H1 (cell line): Measurements from ENCODE around the gene STRADB. TPM values are rescaled to one million over a fixed set of nuclear protein-coding genes. Genes with fewer than 3 reads are reported as not detected.

Experiments
- CTCF ChIA-PET: fragments of 300-600 bp; sonication (Branson Sonifier 250); formaldehyde crosslinking; loops from one replicate; lab custom pipeline; 2021; ENCODE audit not compliant: partially characterized antibody; lab: Charles Lee
- POLR2A ChIA-PET: fragments of 300-600 bp; sonication (Branson Sonifier 250); formaldehyde crosslinking; loops from one replicate; lab custom pipeline; 2021; ENCODE audit warnings: inconsistent platforms; ENCODE audit not compliant: partially characterized antibody; lab: Charles Lee
- DNase-seq, 2 experiments: peaks; one replicate each; pipeline versions ENCODE4 v3.0.0 to v3.0.0-alpha.2; 2010 to 2022; ENCODE audit warnings: low spot score in 2 of 2, low read depth in 1 of 2, mixed read lengths in 1 of 2
- FAIRE-seq: peaks from 2 replicates; lab custom pipeline; 2011; peaks lifted over from hg19 to GRCh38; lab: Jason Lieb, UNC
- H2AFZ ChIP-seq: 2 replicates; pipeline ENCODE4 v1.8.1; 2012; ENCODE audit warnings: low read length, inconsistent platforms
- H2AK5ac ChIP-seq: 2 replicates; pipeline ENCODE4 v1.6.1; 2013; ENCODE audit warnings: low read depth, low read length
- H2BK120ac ChIP-seq: replicated peaks from 2 replicates; pipeline ENCODE3; 2013; ENCODE audit warnings: low read depth, low read length, inconsistent platforms
- H2BK12ac ChIP-seq: 2 replicates; pipeline ENCODE4 v1.6.1; 2013; ENCODE audit warnings: low read depth, low read length
- H2BK15ac ChIP-seq: 2 replicates; pipeline ENCODE4 v1.6.1; 2013; ENCODE audit warnings: low read length
- H2BK20ac ChIP-seq: 2 replicates; pipeline ENCODE4 v1.6.1; 2013; ENCODE audit warnings: low read length
- H2BK5ac ChIP-seq: 2 replicates; pipeline ENCODE4 v1.6.1; 2013; ENCODE audit warnings: low read depth, low read length
- H3K14ac ChIP-seq: 2 replicates; pipeline ENCODE4 v1.6.1; 2013; ENCODE audit warnings: inconsistent platforms; ENCODE audit not compliant: insufficient read length
- H3K18ac ChIP-seq: 2 replicates; pipeline ENCODE4 v1.6.1; 2013; ENCODE audit warnings: low read length; ENCODE audit errors: extremely low read depth
- H3K23ac ChIP-seq: 2 replicates; pipeline ENCODE4 v1.6.1; 2013; ENCODE audit warnings: inconsistent platforms; ENCODE audit not compliant: insufficient read length
- H3K23me2 ChIP-seq: 2 replicates; pipeline ENCODE4 v1.6.1; 2013; ENCODE audit warnings: low read depth, low read length
- H3K27ac ChIP-seq: 2 replicates; pipeline ENCODE4 v1.6.1; 2011; ENCODE audit warnings: low read depth, low read length, inconsistent platforms
- H3K27me3 ChIP-seq, 4 experiments: replicated peaks in 1 of 4; 1 replicate in 1 of 4; 2 replicates in 3 of 4; pipeline versions ENCODE4 v1.6.1 to v1.8.1; 2011 to 2013; ENCODE audit warnings: low read length in 3 of 4, mild to moderate bottlenecking in 3 of 4, inconsistent platforms in 2 of 4, mixed read lengths in 2 of 4, moderate library complexity in 1 of 4; ENCODE audit not compliant: control insufficient read depth in 3 of 4, insufficient read depth in 3 of 4; ENCODE audit errors: extremely low read depth in 1 of 4
- H3K36me3 ChIP-seq, 4 experiments: 2 replicates each; pipeline versions ENCODE4 v1.6.1 to v1.8.1; 2011 to 2013; ENCODE audit warnings: mild to moderate bottlenecking in 4 of 4, low read length in 3 of 4, moderate library complexity in 2 of 4, control low read depth in 1 of 4, inconsistent platforms in 1 of 4; ENCODE audit not compliant: insufficient read depth in 4 of 4, control insufficient read depth in 2 of 4
- H3K4ac ChIP-seq: replicated peaks from 2 replicates; pipeline ENCODE3; 2013; ENCODE audit warnings: low read length, low read depth, mixed read lengths, inconsistent platforms; ENCODE audit not compliant: insufficient read length
- H3K4me1 ChIP-seq, 4 experiments: replicated peaks in 1 of 4; 1 replicate in 1 of 4; 2 replicates in 3 of 4; pipeline versions ENCODE4 v1.6.1 to v1.8.1; 2011 to 2013; ENCODE audit warnings: low read length in 3 of 4, inconsistent platforms in 2 of 4, mixed read lengths in 1 of 4; ENCODE audit not compliant: insufficient read depth in 4 of 4, control insufficient read depth in 3 of 4
- H3K4me2 ChIP-seq, 2 experiments: 2 replicates each; pipeline versions ENCODE4 v1.6.1 to v1.8.1; 2011 to 2013; ENCODE audit warnings: low read depth in 2 of 2, low read length in 2 of 2, control low read depth in 1 of 2, inconsistent platforms in 1 of 2, mild to moderate bottlenecking in 1 of 2; ENCODE audit not compliant: insufficient read depth in 1 of 2
- H3K4me3 ChIP-seq, 4 experiments: fragments of 200-600, 300-600 bp in 1 of 4; sonication (generic), shearing (Covaris generic), sonication (Bioruptor Twin) in 1 of 4; 2 replicates each; pipeline versions ENCODE4 v1.5.1 to v1.8.1; 2011 to 2016; ENCODE audit warnings: low read length in 4 of 4, low read depth in 3 of 4, control low read depth in 2 of 4, inconsistent platforms in 2 of 4, mild to moderate bottlenecking in 2 of 4, mixed read lengths in 1 of 4, moderate library complexity in 1 of 4; ENCODE audit not compliant: insufficient read depth in 2 of 4; ENCODE audit errors: extremely low read depth in 1 of 4
- H3K56ac ChIP-seq: replicated peaks from 2 replicates; pipeline ENCODE3; 2013; ENCODE audit warnings: low read depth, mild to moderate bottlenecking, mixed read lengths, low read length, inconsistent platforms; ENCODE audit not compliant: insufficient read length
- H3K79me1 ChIP-seq: 2 replicates; pipeline ENCODE4 v1.6.1; 2013; ENCODE audit warnings: low read depth, low read length, control low read depth
- H3K79me2 ChIP-seq, 2 experiments: 2 replicates each; pipeline versions ENCODE4 v1.6.1 to v1.8.1; 2012 to 2013; ENCODE audit warnings: low read length in 2 of 2, mild to moderate bottlenecking in 2 of 2, inconsistent platforms in 1 of 2; ENCODE audit not compliant: insufficient read depth in 2 of 2, control insufficient read depth in 1 of 2
- H3K9ac ChIP-seq, 4 experiments: replicated peaks in 1 of 4; 1 replicate in 1 of 4; 2 replicates in 3 of 4; pipeline versions ENCODE4 v1.6.1 to v1.8.1; 2011 to 2013; ENCODE audit warnings: low read depth in 3 of 4, low read length in 3 of 4, control low read depth in 2 of 4, mild to moderate bottlenecking in 2 of 4, moderate library complexity in 2 of 4, inconsistent platforms in 1 of 4; ENCODE audit errors: extremely low read depth in 1 of 4
- H3K9me3 ChIP-seq, 2 experiments: 2 replicates each; pipeline versions ENCODE4 v1.6.1 to v1.8.1; 2012 to 2013; ENCODE audit warnings: mild to moderate bottlenecking in 2 of 2, moderate library complexity in 2 of 2, control low read depth in 1 of 2, inconsistent platforms in 1 of 2, low read depth in 1 of 2, low read length in 1 of 2, mixed read lengths in 1 of 2; ENCODE audit not compliant: insufficient read depth in 2 of 2
- H4K20me1 ChIP-seq, 2 experiments: replicated peaks in 1 of 2; 2 replicates each; pipeline versions ENCODE3 to v1.8.1; 2011 to 2013; ENCODE audit warnings: inconsistent platforms in 2 of 2, low read length in 2 of 2, mild to moderate bottlenecking in 1 of 2; ENCODE audit not compliant: insufficient read depth in 2 of 2, control insufficient read depth in 1 of 2
- H4K5ac ChIP-seq: 2 replicates; pipeline ENCODE4 v1.6.1; 2013; ENCODE audit warnings: low read length, low read depth, mixed read lengths, inconsistent platforms; ENCODE audit not compliant: insufficient read length
- H4K8ac ChIP-seq: 2 replicates; pipeline ENCODE4 v1.8.0; 2013; ENCODE audit warnings: mild to moderate bottlenecking, moderate library complexity, low read length, inconsistent platforms; ENCODE audit not compliant: insufficient read depth; ENCODE audit errors: extremely low read depth
- H4K91ac ChIP-seq: replicated peaks from 2 replicates; pipeline ENCODE3; 2013; ENCODE audit warnings: low read length, mixed read lengths, inconsistent platforms; ENCODE audit not compliant: insufficient read length
- HDAC6 ChIP-seq: IDR thresholded peaks from one replicate; pipeline ENCODE4 v1.7.1; 2012; ENCODE audit warnings: low read depth, mild to moderate bottlenecking, inconsistent platforms, low read length, moderate library complexity
- RAD21 ChIP-seq, 2 experiments: IDR thresholded peaks in 1 of 2; conservative IDR thresholded peaks in 1 of 2; 2 replicates each; pipeline ENCODE4 v1.6.1; 2011; ENCODE audit warnings: low read depth in 2 of 2, low read length in 2 of 2, improper control_type of control experiment in 1 of 2, inconsistent platforms in 1 of 2, mild to moderate bottlenecking in 1 of 2, moderate library complexity in 1 of 2
- WGBS, 2 experiments: shearing (Covaris generic) in 1 of 2; methylation state at CpG; one replicate each; pipeline versions ENCODE4 v1.1.6 to v1.1.7; 2013 to 2015; ENCODE audit warnings: low lambda C conversion rate in 2 of 2, mixed read lengths in 2 of 2, inconsistent platforms in 1 of 2, low coverage in 1 of 2, missing lambda C conversion rate in 1 of 2; ENCODE audit not compliant: insufficient replicate concordance in 2 of 2, insufficient coverage in 1 of 2, insufficient read length in 1 of 2; ENCODE audit errors: extremely low coverage in 1 of 2, missing lambda C conversion rate in 1 of 2; 5-methylcytosine and 5-hydroxymethylcytosine counted together
- polyA plus RNA-seq, 7 experiments: library from polyadenylated mRNA; depleted of rRNA in 3 of 7; stranded (reverse) in 5 of 7; unstranded in 2 of 7; fragments of >200 nt in 5 of 7; fragments of 200-250 nt in 2 of 7; gene quantifications; 1 replicate in 5 of 7; 2 replicates in 1 of 7; 4 replicates in 1 of 7; pipeline versions ENCODE4 v1.2.1 to v1.2.3, GENCODE V29; 2011 to 2013; ENCODE audit warnings: missing spikeins in 2 of 7, mixed read lengths in 2 of 7
- total RNA-seq: library from RNA; stranded (reverse); fragmentation: NEBNext Ultra II Directional; extraction: Animal tissue kit (Norgen Biotek cat#: 25700); gene quantifications from 2 replicates; pipeline ENCODE4 v1.2.1, GENCODE V29; 2021

Gene STRADB
- total and polyA plus RNA-seq, 2 of the 8 experiments (the other 6 are each of a cell fraction or from before 2014, with no cell fraction given): 20.9 to 34.9 TPM

GRCh38 chr2:201404699-201405280 lies 46.8 kb upstream of the STRADB start:
- H2AFZ ChIP-seq: no peak overlapping the region
- H3K56ac ChIP-seq: no peak overlapping the region
- no peak overlapping the region for H3K14ac ChIP-seq
- no peak overlapping the region for H3K4me2 ChIP-seq
- H2BK15ac ChIP-seq: no peak overlapping the region
- FAIRE-seq: peak; percentile 69
- H4K8ac ChIP-seq: no peak overlapping the region
- no peaks in the 10 kb centered on the region for H3K79me1 ChIP-seq
- H3K27me3 ChIP-seq: no peaks in the 10 kb centered on the region
- no peaks in the 10 kb centered on the region for H3K23me2 ChIP-seq
- no peak overlapping the region for H3K18ac ChIP-seq
- no peaks in the 10 kb centered on the region for H3K79me2 ChIP-seq
- H2BK12ac ChIP-seq: no peak overlapping the region
- no peak overlapping the region for H3K27ac ChIP-seq
- 91% methylated on average over 3 of the region's 3 CpGs; no CpG with 5 or more reads in 1 of the 2 experiments for WGBS, 2 experiments
- TF ChIP-seq HDAC6 (no peak), RAD21 (IDR thresholded peaks at IDR 0.05 in 1 of 2, conservative IDR thresholded peaks at IDR 0.05 in 1 of 2; ENCODE audit: low read depth in 2 of 2, low read length in 2 of 2) (0 out of 4 replicates have a peak, but pooled peaks of 1 of the 2 experiments have one; percentile 1)
- no peaks in the 10 kb centered on the region for H3K4me1 ChIP-seq
- no peaks in the 10 kb centered on the region; a peak in 1 of 8 replicates for H3K36me3 ChIP-seq
- no peak overlapping the region for H3K23ac ChIP-seq
- no peak overlapping the region for H2BK20ac ChIP-seq
- ChIA-PET CTCF (interaction anchor here (1.1 to 1.9 kb wide), 5 partner anchors 10 to 172 kb away, joined by 3 to 4 read pairs (median 3); no protein-coding TSS in a partner anchor), POLR2A (no interaction called here)
- no peak overlapping the region for H2AK5ac ChIP-seq
- no peak overlapping the region for H2BK120ac ChIP-seq
- H4K91ac ChIP-seq: no peak overlapping the region
- no peak overlapping the region for H3K4me3 ChIP-seq
- H4K20me1 ChIP-seq: peaks cover 0 to 2% of the 10 kb centered on the region in 2 experiments
- no peak overlapping the region for H2BK5ac ChIP-seq
- H4K5ac ChIP-seq: no peak overlapping the region
- no peak overlapping the region for H3K4ac ChIP-seq
- peak overlapping the region in 1 of 4 experiments; percentile 34; a peak in 1 of 7 replicates for H3K9ac ChIP-seq
- H3K9me3 ChIP-seq: no peaks in the 10 kb centered on the region
- DNase-seq: no peak
